ENCODE data around the gene SOWAHB. TPM values are rescaled to one million over a fixed set of nuclear protein-coding genes. Genes with fewer than 3 reads are reported as not detected.

Gene SOWAHB
- total RNA-seq, 2 experiments from 2014 or later: not detected

DNA sequence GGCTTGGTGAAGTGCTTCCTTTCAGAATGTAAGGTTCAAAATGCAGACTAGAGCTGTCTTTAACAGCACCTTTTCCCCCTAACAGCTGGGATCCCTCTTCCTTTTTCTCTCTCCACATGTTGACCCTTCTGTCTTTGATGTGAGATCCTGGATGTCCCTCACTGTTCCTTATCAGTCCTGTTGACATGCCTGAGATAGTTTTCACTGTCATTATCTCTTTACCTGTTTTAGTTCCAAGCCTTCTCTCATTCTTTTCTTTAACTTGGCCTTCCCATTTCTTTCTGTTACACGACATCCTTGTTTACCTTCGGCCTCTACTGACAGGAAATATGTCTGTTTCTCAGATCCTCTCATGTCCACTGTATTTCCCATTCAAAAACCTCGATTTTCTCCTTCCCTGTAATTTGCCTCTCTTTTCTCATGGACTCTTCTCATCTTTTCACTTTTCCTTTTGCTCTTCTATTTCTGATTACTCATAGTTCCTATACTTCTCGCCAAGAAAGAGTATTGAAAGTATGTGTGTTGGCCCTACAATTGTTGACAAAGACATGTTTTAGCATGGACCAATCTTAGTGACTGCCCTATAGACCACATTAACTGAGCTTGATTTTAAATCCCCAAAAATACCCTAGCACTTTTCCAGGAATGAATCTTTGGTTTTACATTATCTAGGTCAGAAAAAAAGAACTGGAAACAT is 1.2 kb upstream of the SOWAHB start:
- Histone ChIP-seq H3K27ac (ENCODE audit: low read depth, low read length, poor library complexity, severe bottlenecking) (no peak overlapping the region), H3K9me2 (ENCODE audit: insufficient read depth, low read length) (no peaks in the 10 kb centered on the region), H3K4me3 (ENCODE audit: low read depth, low read length, poor library complexity, severe bottlenecking) (no peak overlapping the region), H3K79me2 (ENCODE audit: insufficient read depth, low read depth, low read length) (no peaks in the 10 kb centered on the region), H3K4me1 (ENCODE audit: insufficient read depth, low read length, poor library complexity, severe bottlenecking) (no peaks in the 10 kb centered on the region), H3K9me3 (ENCODE audit: low read length) (no peaks in the 10 kb centered on the region), H3K4me2 (ENCODE audit: low read length) (no peak overlapping the region), H3K36me3 (ENCODE audit: insufficient read depth, low read length) (no peaks in the 10 kb centered on the region), H2AFZ (ENCODE audit: low read length) (no peak overlapping the region), H4K20me1 (ENCODE audit: insufficient read depth, low read length) (no peaks in the 10 kb centered on the region)
- CTCF ChIA-PET (ENCODE audit: unreplicated experiment): no interaction called here
- TF ChIP-seq, protein P1, sequence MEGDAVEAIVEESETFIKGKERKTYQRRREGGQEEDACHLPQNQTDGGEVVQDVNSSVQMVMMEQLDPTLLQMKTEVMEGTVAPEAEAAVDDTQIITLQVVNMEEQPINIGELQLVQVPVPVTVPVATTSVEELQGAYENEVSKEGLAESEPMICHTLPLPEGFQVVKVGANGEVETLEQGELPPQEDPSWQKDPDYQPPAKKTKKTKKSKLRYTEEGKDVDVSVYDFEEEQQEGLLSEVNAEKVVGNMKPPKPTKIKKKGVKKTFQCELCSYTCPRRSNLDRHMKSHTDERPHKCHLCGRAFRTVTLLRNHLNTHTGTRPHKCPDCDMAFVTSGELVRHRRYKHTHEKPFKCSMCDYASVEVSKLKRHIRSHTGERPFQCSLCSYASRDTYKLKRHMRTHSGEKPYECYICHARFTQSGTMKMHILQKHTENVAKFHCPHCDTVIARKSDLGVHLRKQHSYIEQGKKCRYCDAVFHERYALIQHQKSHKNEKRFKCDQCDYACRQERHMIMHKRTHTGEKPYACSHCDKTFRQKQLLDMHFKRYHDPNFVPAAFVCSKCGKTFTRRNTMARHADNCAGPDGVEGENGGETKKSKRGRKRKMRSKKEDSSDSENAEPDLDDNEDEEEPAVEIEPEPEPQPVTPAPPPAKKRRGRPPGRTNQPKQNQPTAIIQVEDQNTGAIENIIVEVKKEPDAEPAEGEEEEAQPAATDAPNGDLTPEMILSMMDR (conservative IDR thresholded peaks at IDR 0.05; ENCODE audit: low read length): no peak
- no peak for TF ChIP-seq EZH2phosphoT487 (IDR thresholded peaks at IDR 0.05; ENCODE audit: borderline replicate concordance, low read depth, low read length)
- intact Hi-C loops (cut with micrococcal nuclease; ENCODE audit: unreplicated experiment): no loop called here
- DNase-seq (ENCODE audit: low spot score): no peak
- no TSS peak for BruUV-seq (replicated peaks)
- POLR2A ChIA-PET: interaction anchor here (1.6 kb wide), 1 partner anchor 13 kb away, joined by 4 read pairs; no protein-coding TSS in a partner anchor

DNA sequence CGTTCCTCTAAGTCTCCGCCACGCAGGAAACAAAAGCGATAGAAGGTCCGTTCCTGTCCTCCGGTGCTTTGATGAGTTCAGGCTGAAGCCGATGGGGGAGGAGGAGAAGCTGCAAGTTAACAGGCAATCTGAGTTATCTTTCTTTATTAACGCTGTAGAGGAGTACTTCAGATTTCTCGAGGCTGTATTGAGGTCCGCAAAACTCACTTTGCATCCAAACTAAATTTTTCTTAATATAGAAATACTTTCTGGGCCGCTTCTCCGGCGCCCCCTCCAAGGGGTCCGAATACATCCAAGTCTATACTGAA is 395 bp upstream of the SOWAHB start:
- POLR2A ChIA-PET: interaction anchor here (0.6 kb wide), 1 partner anchor 169 kb away, joined by 3 read pairs; no protein-coding TSS in a partner anchor
- no peaks in the 10 kb centered on the region for H4K20me1 ChIP-seq (ENCODE audit: insufficient read depth, low read length)
- no peak overlapping the region for H3K4me3 ChIP-seq (ENCODE audit: low read depth, low read length, poor library complexity, severe bottlenecking)
- H3K27ac ChIP-seq (ENCODE audit: low read depth, low read length, poor library complexity, severe bottlenecking): no peak overlapping the region
- no peak for DNase-seq (ENCODE audit: low spot score)
- no peaks in the 10 kb centered on the region for H3K79me2 ChIP-seq (ENCODE audit: insufficient read depth, low read depth, low read length)
- H3K4me2 ChIP-seq (ENCODE audit: low read length): no peak overlapping the region
- no peaks in the 10 kb centered on the region for H3K9me3 ChIP-seq (ENCODE audit: low read length)
- H3K4me1 ChIP-seq (ENCODE audit: insufficient read depth, low read length, poor library complexity, severe bottlenecking): no peaks in the 10 kb centered on the region
- TF ChIP-seq, protein P1 (conservative IDR thresholded peaks at IDR 0.05; ENCODE audit: low read length): no peak
- TF ChIP-seq EZH2phosphoT487 (IDR thresholded peaks at IDR 0.05; ENCODE audit: borderline replicate concordance, low read depth, low read length): no peak
- no peaks in the 10 kb centered on the region for H3K36me3 ChIP-seq (ENCODE audit: insufficient read depth, low read length)
- BruUV-seq (replicated peaks): no TSS peak
- no peaks in the 10 kb centered on the region for H3K9me2 ChIP-seq (ENCODE audit: insufficient read depth, low read length)
- H2AFZ ChIP-seq (ENCODE audit: low read length): no peak overlapping the region
- intact Hi-C loops (cut with micrococcal nuclease; ENCODE audit: unreplicated experiment): no loop called here
- CTCF ChIA-PET (ENCODE audit: unreplicated experiment): no interaction called here

Measured in OCI-LY7 (cell line).